OCI-LY7 (cell line): ENCODE results near the gene BPIFA3. TPM values are rescaled to one million over a fixed set of nuclear protein-coding genes. Genes with fewer than 3 reads are reported as not detected.

Source experiments
- BruUV-seq: library from RNA; stranded (reverse); fragments of 400-500 nt; replicated peaks from 2 replicates; lab custom pipeline; 2021; lab: Mats Ljungman, UMichigan
- CTCF ChIA-PET: fragments of 300-600 bp; sonication (Branson Sonifier 250); formaldehyde crosslinking; loops from one replicate; lab custom pipeline; 2022; ENCODE audit warnings: antibody characterized with exemption; ENCODE audit not compliant: unreplicated experiment; lab: Charles Lee
- POLR2A ChIA-PET: fragments of 300-600 bp; sonication (Branson Sonifier 250); formaldehyde crosslinking; loops from one replicate; lab custom pipeline; 2022; ENCODE audit warnings: antibody characterized with exemption; lab: Charles Lee
- DNase-seq: peaks from one replicate; pipeline ENCODE4 v3.0.0-alpha.2; 2015; ENCODE audit warnings: low spot score
- H2AFZ ChIP-seq: fragments of 200-600 bp; sonication (generic), shearing (Covaris generic); 2 replicates; pipeline ENCODE4 v1.6.1; 2014; ENCODE audit warnings: mild to moderate bottlenecking, antibody characterized with exemption, low read length, moderate library complexity
- H3K27ac ChIP-seq: fragments of 200-600 bp; sonication (generic); 2 replicates; pipeline ENCODE4 v1.5.1; 2014; ENCODE audit warnings: mixed run types, low read depth, mild to moderate bottlenecking, moderate library complexity, low read length, inconsistent platforms; ENCODE audit not compliant: poor library complexity, severe bottlenecking
- H3K36me3 ChIP-seq: fragments of 200-600 bp; sonication (generic); 2 replicates; pipeline ENCODE4 v1.6.1; 2014; ENCODE audit warnings: mild to moderate bottlenecking, antibody characterized with exemption, low read length, moderate library complexity, mixed read lengths; ENCODE audit not compliant: insufficient read depth
- H3K4me1 ChIP-seq: fragments of 200-600 bp; sonication (generic); 2 replicates; pipeline ENCODE4 v1.5.1; 2014; ENCODE audit warnings: mild to moderate bottlenecking, low read length; ENCODE audit not compliant: insufficient read depth, poor library complexity, severe bottlenecking
- H3K4me2 ChIP-seq: fragments of 200-600 bp; sonication (generic); 2 replicates; pipeline ENCODE4 v1.6.1; 2014; ENCODE audit warnings: mild to moderate bottlenecking, low read length
- H3K4me3 ChIP-seq: fragments of 200-600 bp; sonication (generic); 2 replicates; pipeline ENCODE4 v1.5.1; 2014; ENCODE audit warnings: mild to moderate bottlenecking, low read depth, low read length; ENCODE audit not compliant: poor library complexity, severe bottlenecking
- H3K79me2 ChIP-seq: fragments of 200-600 bp; sonication (generic); 2 replicates; pipeline ENCODE4 v1.6.1; 2016; ENCODE audit warnings: low read depth, mild to moderate bottlenecking, low read length, moderate library complexity, mixed read lengths; ENCODE audit not compliant: insufficient read depth
- H3K9me2 ChIP-seq: fragments of 200-600 bp; sonication (generic); 2 replicates; pipeline ENCODE4 v1.6.1; 2016; ENCODE audit warnings: mild to moderate bottlenecking, low read length, mixed read lengths; ENCODE audit not compliant: insufficient read depth
- H3K9me3 ChIP-seq: fragments of 200-600 bp; sonication (generic); 2 replicates; pipeline ENCODE4 v1.6.1; 2014; ENCODE audit warnings: mild to moderate bottlenecking, mixed run types, low read length, mixed read lengths
- H4K20me1 ChIP-seq: fragments of 200-600 bp; sonication (generic); 2 replicates; pipeline ENCODE4 v1.6.1; 2014; ENCODE audit warnings: mild to moderate bottlenecking, antibody characterized with exemption, low read length, moderate library complexity, mixed read lengths; ENCODE audit not compliant: insufficient read depth
- EZH2phosphoT487 ChIP-seq: fragments of 200-600 bp; sonication (generic); IDR thresholded peaks from 2 replicates; pipeline ENCODE4 v1.6.1; 2018; ENCODE audit warnings: low read depth, borderline replicate concordance, mild to moderate bottlenecking, mixed run types, antibody characterized with exemption, low read length, moderate library complexity, mixed read lengths
- intact Hi-C: fragments of 100-400 bp; cut with micrococcal nuclease; formaldehyde crosslinking; loops from one replicate; pipeline ENCODE4 v1.10.0; 2022; ENCODE audit not compliant: unreplicated experiment
- total RNA-seq, 2 experiments: library from RNA; depleted of rRNA in 1 of 2; stranded (reverse); fragments of >200 nt in 1 of 2; shearing (Covaris generic) in 1 of 2; gene quantifications; 2 replicates each; pipeline ENCODE4 v1.2.3, GENCODE V29; 2014 to 2022
- TF ChIP-seq, protein P1 (sequence below): fragments of 200-600 bp; sonication (generic); conservative IDR thresholded peaks from 2 replicates; pipeline ENCODE4 v1.5.1; 2014; ENCODE audit warnings: mild to moderate bottlenecking, antibody characterized with exemption, low read length, moderate library complexity, mixed read lengths

BPIFA3 gene
- total RNA-seq, 2 experiments from 2014 or later = not detected

DNA sequence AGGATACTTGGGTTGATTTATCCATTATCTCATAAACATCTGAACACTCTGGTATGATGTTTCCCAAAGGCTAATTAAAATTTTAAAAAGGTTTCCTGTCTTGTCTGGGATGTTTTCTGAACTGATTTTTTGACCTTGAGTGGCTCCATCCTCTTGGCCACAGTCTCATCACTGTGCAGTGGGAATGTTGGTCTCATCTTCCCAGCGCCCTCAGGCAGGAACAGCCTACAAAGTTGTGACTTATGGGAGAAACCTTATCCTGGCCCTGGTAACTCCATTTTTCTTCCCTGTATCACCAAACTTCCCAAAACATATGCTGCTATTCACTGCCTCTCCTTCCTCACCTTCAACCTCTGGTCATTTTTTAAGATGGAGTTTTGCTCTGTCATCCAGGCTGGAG is 6.8 kb upstream of the BPIFA3 start:
- no peaks in the 10 kb centered on the region for H3K9me3 ChIP-seq
- no peak overlapping the region for H3K4me2 ChIP-seq
- ChIA-PET CTCF (no interaction called here), POLR2A (no interaction called here)
- H4K20me1 ChIP-seq = no peaks in the 10 kb centered on the region; the same call in 1 of the 2 replicates
- no peaks in the 10 kb centered on the region for H3K79me2 ChIP-seq
- BruUV-seq = no TSS peak
- H2AFZ ChIP-seq = no peak overlapping the region
- no peak for TF ChIP-seq EZH2phosphoT487
- TF ChIP-seq, protein P1, sequence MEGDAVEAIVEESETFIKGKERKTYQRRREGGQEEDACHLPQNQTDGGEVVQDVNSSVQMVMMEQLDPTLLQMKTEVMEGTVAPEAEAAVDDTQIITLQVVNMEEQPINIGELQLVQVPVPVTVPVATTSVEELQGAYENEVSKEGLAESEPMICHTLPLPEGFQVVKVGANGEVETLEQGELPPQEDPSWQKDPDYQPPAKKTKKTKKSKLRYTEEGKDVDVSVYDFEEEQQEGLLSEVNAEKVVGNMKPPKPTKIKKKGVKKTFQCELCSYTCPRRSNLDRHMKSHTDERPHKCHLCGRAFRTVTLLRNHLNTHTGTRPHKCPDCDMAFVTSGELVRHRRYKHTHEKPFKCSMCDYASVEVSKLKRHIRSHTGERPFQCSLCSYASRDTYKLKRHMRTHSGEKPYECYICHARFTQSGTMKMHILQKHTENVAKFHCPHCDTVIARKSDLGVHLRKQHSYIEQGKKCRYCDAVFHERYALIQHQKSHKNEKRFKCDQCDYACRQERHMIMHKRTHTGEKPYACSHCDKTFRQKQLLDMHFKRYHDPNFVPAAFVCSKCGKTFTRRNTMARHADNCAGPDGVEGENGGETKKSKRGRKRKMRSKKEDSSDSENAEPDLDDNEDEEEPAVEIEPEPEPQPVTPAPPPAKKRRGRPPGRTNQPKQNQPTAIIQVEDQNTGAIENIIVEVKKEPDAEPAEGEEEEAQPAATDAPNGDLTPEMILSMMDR = no peak
- no peaks in the 10 kb centered on the region for H3K9me2 ChIP-seq
- no peak overlapping the region for H3K27ac ChIP-seq
- H3K36me3 ChIP-seq = no peaks in the 10 kb centered on the region
- H3K4me1 ChIP-seq = no peaks in the 10 kb centered on the region
- no peak overlapping the region for H3K4me3 ChIP-seq
- intact Hi-C loops = no loop called here
- no peak for DNase-seq

DNA sequence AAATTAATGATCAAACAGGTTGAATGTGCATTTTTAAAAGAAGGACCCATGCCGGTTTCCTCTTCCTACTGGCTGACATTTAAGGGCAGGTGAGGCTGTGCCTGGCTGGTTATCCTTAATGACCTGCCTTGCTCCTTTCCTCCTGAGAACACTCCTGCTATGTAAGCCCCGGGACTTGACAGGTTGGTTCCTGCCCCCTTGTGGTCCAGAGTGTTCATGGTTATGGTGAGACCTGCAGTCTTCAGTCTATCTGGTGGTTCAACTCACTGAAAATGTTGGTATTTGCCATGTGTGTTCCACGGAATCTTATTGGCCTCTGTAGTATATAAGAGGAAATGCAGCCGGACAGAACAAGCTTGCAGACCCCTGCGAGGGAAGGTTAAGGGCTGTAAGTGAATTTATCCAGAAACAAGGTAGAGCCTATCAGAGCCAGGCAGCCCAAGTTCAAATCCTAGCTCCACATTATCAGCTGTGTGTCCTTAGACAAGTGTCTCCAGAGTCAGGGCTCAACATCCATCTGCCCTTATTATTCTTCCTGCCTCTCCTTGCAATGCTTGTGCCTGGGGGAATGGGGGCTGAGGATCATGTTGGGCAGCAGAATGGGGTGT is 5.2 kb upstream of the BPIFA3 start:
- Histone ChIP-seq H3K27ac (no peak overlapping the region), H3K79me2 (no peaks in the 10 kb centered on the region), H3K4me2 (no peak overlapping the region), H4K20me1 (no peaks in the 10 kb centered on the region; the same call in 1 of the 2 replicates), H3K9me3 (no peaks in the 10 kb centered on the region), H3K9me2 (no peaks in the 10 kb centered on the region), H2AFZ (no peak overlapping the region), H3K4me3 (no peak overlapping the region), H3K4me1 (no peaks in the 10 kb centered on the region), H3K36me3 (no peaks in the 10 kb centered on the region)
- BruUV-seq = no TSS peak
- DNase-seq = peak; percentile 51
- POLR2A ChIA-PET = no interaction called here
- TF ChIP-seq, protein P1 = peak; percentile 74
- no peak for TF ChIP-seq EZH2phosphoT487
- CTCF ChIA-PET = interaction anchor here (0.7 kb wide), 1 partner anchor 18 kb away, joined by 3 read pairs; no protein-coding TSS in a partner anchor
- intact Hi-C loops = no loop called here

DNA sequence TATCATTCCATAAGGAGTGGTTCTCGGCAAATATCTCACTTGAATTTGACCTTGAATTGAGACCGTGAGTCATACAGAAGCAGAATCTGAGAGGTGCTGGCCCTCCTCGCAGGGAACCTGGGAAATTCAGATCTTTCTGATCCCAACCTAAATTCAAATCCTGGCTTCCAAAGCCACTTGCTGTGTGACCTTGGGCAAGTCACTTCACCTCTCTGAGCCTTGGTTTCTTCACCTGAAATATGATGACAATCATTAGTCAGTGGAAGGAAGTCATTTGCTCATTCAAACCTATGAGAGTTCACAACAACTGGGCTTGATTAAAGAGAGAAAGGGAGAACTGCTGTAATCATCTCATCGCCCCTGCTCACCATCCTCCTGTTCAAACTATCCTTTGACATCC is 7.2 kb downstream of the BPIFA3 start:
- no TSS peak for BruUV-seq
- no peak for DNase-seq

More for the DNA sequence above, 7.2 kb downstream of the BPIFA3 start:
- H3K36me3 ChIP-seq = no peaks in the 10 kb centered on the region
- H2AFZ ChIP-seq = no peak overlapping the region
- H3K9me3 ChIP-seq = no peaks in the 10 kb centered on the region
- no peaks in the 10 kb centered on the region for H3K4me1 ChIP-seq
- TF ChIP-seq EZH2phosphoT487 = no peak
- TF ChIP-seq, protein P1 = no peak
- no peaks in the 10 kb centered on the region for H3K9me2 ChIP-seq
- no peaks in the 10 kb centered on the region for H3K79me2 ChIP-seq
- CTCF ChIA-PET = no interaction called here
- no peak overlapping the region for H3K4me2 ChIP-seq
- H3K27ac ChIP-seq = no peak overlapping the region
- intact Hi-C loops = no loop called here
- POLR2A ChIA-PET = no interaction called here
- no peak overlapping the region for H3K4me3 ChIP-seq
- no peaks in the 10 kb centered on the region for H4K20me1 ChIP-seq
